Esophagus squamous epithelium (tissue), 5 donors: Measurements from ENCODE around the gene ACSF2. TPM values are rescaled to one million over a fixed set of nuclear protein-coding genes. Genes with fewer than 3 reads are reported as not detected.
"Not testable (repeated sequence)": the region's sequence is repeated elsewhere in the genome, so short reads cannot be mapped to it uniquely, and the experiment has no call there.

Experiments used
- DNase-seq: peaks from one replicate; lab custom pipeline; 2025; lab: John Stamatoyannopoulos, UW
- H3K27ac ChIP-seq, 4 donors: fragments of 200-600 bp; sonication (generic); one replicate each; pipeline ENCODE4 v1.5.1; 2016 to 2019; ENCODE audit warnings: mild to moderate bottlenecking in 1 of 4
- H3K27me3 ChIP-seq, 4 donors: fragments of 200-600 bp; sonication (generic); 1 replicate in 3 of 4; 2 replicates in 1 of 4; pipeline versions ENCODE4 v1.5.1 to v1.6.0; 2017 to 2021; ENCODE audit warnings: antibody characterized with exemption in 1 of 4
- H3K36me3 ChIP-seq, 3 donors: fragments of 200-600 bp; sonication (generic); one replicate each; pipeline ENCODE4 v1.5.1; 2016 to 2019
- H3K4me1 ChIP-seq, 3 donors: fragments of 200-600 bp; sonication (generic); one replicate each; pipeline ENCODE4 v1.5.1; 2017 to 2019
- H3K4me3 ChIP-seq, 4 donors: fragments of 200-600 bp; sonication (generic); 1 replicate in 3 of 4; 2 replicates in 1 of 4; pipeline ENCODE4 v1.5.1; 2016 to 2019; ENCODE audit warnings: mild to moderate bottlenecking in 2 of 4, moderate library complexity in 1 of 4
- H3K9me3 ChIP-seq, 3 donors: fragments of 200-600 bp; sonication (generic); one replicate each; pipeline ENCODE4 v1.5.1; 2016 to 2019
- CTCF ChIP-seq, 6 experiments: fragments of 450-650 bp in 4 of 6; fragments of 200-600 bp in 2 of 6; sonication (generic) in 2 of 6; IDR thresholded peaks; one replicate each; pipeline ENCODE4 v1.5.1; 2016 to 2019; ENCODE audit warnings: antibody characterized with exemption in 6 of 6, mild to moderate bottlenecking in 4 of 6, moderate library complexity in 4 of 6
- POLR2A ChIP-seq, 4 donors: fragments of 450-650 bp; IDR thresholded peaks; one replicate each; pipeline ENCODE4 v1.6.1; 2017; ENCODE audit warnings: antibody characterized with exemption in 4 of 4, mild to moderate bottlenecking in 4 of 4, moderate library complexity in 3 of 4
- WGBS, 2 donors: methylation state at CpG; one replicate each; pipeline ENCODE4 v1.1.5; 2018; 5-methylcytosine and 5-hydroxymethylcytosine counted together
- intact Hi-C: fragments of 100-400 bp; cut with DNase I; formaldehyde crosslinking; loops from one replicate; pipeline ENCODE4 v1.15.0; 2022
- total RNA-seq, 4 donors: library from RNA; depleted of rRNA; stranded (reverse); fragments of >200 nt; gene quantifications; one replicate each; pipeline ENCODE4 v1.1.0, GENCODE V29; 2016
- donor health status: DM: yes; HTN: yes; CAD: no.

The ACSF2 gene
- total RNA-seq, 4 donors from 2014 or later = 7.0 to 26.3 (median 19.0) TPM

GRCh38 chr17:50397111-50397918, 28.7 kb upstream of the ACSF2 start, which contains the start of gene LRRC59:
Gene LRRC59 (minus strand): TSS chr17:50397523. CDS start chr17:50397317, 206 bp downstream.
- Histone ChIP-seq H3K4me1 (peaks cover 7 to 33% (median 23%) of the 10 kb centered on the region in 3 donors), H3K27ac (peak within 1 kb of the TSS; percentile 87 to 94 (median 90)), H3K9me3 (no peaks in the 10 kb centered on the region), H3K4me3 (peak within 1 kb of the TSS; percentile 78 to 95 (median 82)), H3K27me3 (no peaks in the 10 kb centered on the region), H3K36me3 (peaks cover 19 to 28% (median 19%) of the 10 kb centered on the region in 3 donors)
- 2 to 4% methylated on average over 4 to 28 of the region's 70 CpGs for WGBS, 2 donors
- intact Hi-C loops = no loop called here
- peak; percentile 66 for DNase-seq
- TF ChIP-seq CTCF (IDR thresholded peaks at IDR 0.05) (peak; percentile 88 to 98 (median 96)), POLR2A (IDR thresholded peaks at IDR 0.05) (peak in 3 of 4 donors; percentile 47 to 80 (median 72))

- no peak for DNase-seq
Observed at GRCh38 chr17:50397919-50398285, 28.1 kb upstream of the ACSF2 start.

GRCh38 chr17:50398672-50399071, 27.3 kb upstream of the ACSF2 start:
- H3K9me3 ChIP-seq, H3K4me3 ChIP-seq, DNase-seq, H3K27ac ChIP-seq, intact Hi-C loops, H3K27me3 ChIP-seq: not testable (repeated sequence)
- H3K4me1 ChIP-seq = peaks cover 7 to 33% (median 23%) of the 10 kb centered on the region in 3 donors
- WGBS, 2 donors = 97 to 98% methylated on average over 3 of the region's 3 CpGs
- H3K36me3 ChIP-seq = peaks cover 5 to 15% (median 7%) of the 10 kb centered on the region in 3 donors

More at GRCh38 chr17:50397919-50398285, 28.1 kb upstream of the ACSF2 start:
- H3K27me3 ChIP-seq = no peaks in the 10 kb centered on the region
- peak overlapping the region in 3 of 4 donors; percentile 78 to 95 (median 85) for H3K4me3 ChIP-seq
- intact Hi-C loops = no loop called here
- WGBS, 2 donors = 55 to 60% methylated on average over 7 to 8 of the region's 9 CpGs
- no peaks in the 10 kb centered on the region for H3K9me3 ChIP-seq
- peaks cover 13 to 22% (median 13%) of the 10 kb centered on the region in 3 donors for H3K36me3 ChIP-seq
- peak overlapping the region in 3 of 4 donors; percentile 87 to 94 (median 92) for H3K27ac ChIP-seq
- H3K4me1 ChIP-seq = peaks cover 7 to 33% (median 23%) of the 10 kb centered on the region in 3 donors
- no peak for TF ChIP-seq POLR2A (IDR thresholded peaks at IDR 0.05)
- TF ChIP-seq CTCF (IDR thresholded peaks at IDR 0.05) = no peak

GRCh38 chr17:50399591-50399990, 26.4 kb upstream of the ACSF2 start:
- 87 to 89% methylated on average over 5 of the region's 8 CpGs for WGBS, 2 donors
- Histone ChIP-seq H3K4me1 (peaks cover 7 to 30% (median 23%) of the 10 kb centered on the region in 3 donors), H3K27me3 (peaks cover 0 to 12% (median 0%) of the 10 kb centered on the region in 4 donors)
- H3K27ac ChIP-seq, H3K9me3 ChIP-seq, DNase-seq, H3K36me3 ChIP-seq, H3K4me3 ChIP-seq, intact Hi-C loops: not testable (repeated sequence)

GRCh38 chr17:50405351-50405750, 20.7 kb upstream of the ACSF2 start:
- 82 to 87% methylated on average over 3 to 4 of the region's 4 CpGs for WGBS, 2 donors
- DNase-seq, H3K4me1 ChIP-seq, H3K27ac ChIP-seq, H3K36me3 ChIP-seq, H3K4me3 ChIP-seq, H3K9me3 ChIP-seq, intact Hi-C loops: not testable (repeated sequence)
- peaks cover 0 to 22% (median 0%) of the 10 kb centered on the region in 4 donors for H3K27me3 ChIP-seq

GRCh38 chr17:50406578-50406977, 19.4 kb upstream of the ACSF2 start:
- Histone ChIP-seq H3K27me3 (peaks cover 0 to 22% (median 0%) of the 10 kb centered on the region in 4 donors), H3K9me3 (no peaks in the 10 kb centered on the region), H3K27ac (no peak overlapping the region), H3K4me1 (no peaks in the 10 kb centered on the region), H3K4me3 (no peak overlapping the region), H3K36me3 (no peaks in the 10 kb centered on the region)
- WGBS, 2 donors = 58 to 85% methylated on average over 1 to 4 of the region's 5 CpGs
- no peak for DNase-seq
- intact Hi-C loops = no loop called here
- no peak for TF ChIP-seq POLR2A (IDR thresholded peaks at IDR 0.05)
- TF ChIP-seq CTCF (IDR thresholded peaks at IDR 0.05) = no peak
